DOHH2 (cell line): Measurements from ENCODE around the gene CDIPT.

ENCODE experiments used
- H3F3A ChIP-seq: fragments of 200-600 bp; sonication (generic), shearing (Covaris generic); 2 replicates; pipeline ENCODE4 v1.6.0; 2016; ENCODE audit warnings: antibody characterized with exemption, mild to moderate bottlenecking; ENCODE audit not compliant: control insufficient read depth, insufficient read depth
- H3K27ac ChIP-seq: fragments of 200-600 bp; sonication (generic); 2 replicates; pipeline ENCODE4 v1.5.1; 2014; ENCODE audit warnings: low read depth, mild to moderate bottlenecking, low read length, moderate library complexity
- H3K27me3 ChIP-seq: fragments of 200-600 bp; sonication (generic); 2 replicates; pipeline ENCODE4 v1.6.1; 2014; ENCODE audit warnings: mild to moderate bottlenecking, low read length, mixed read lengths; ENCODE audit not compliant: control insufficient read depth
- H3K36me3 ChIP-seq: fragments of 200-600 bp; sonication (generic); 2 replicates; pipeline ENCODE4 v1.6.1; 2014; ENCODE audit warnings: mild to moderate bottlenecking, low read length, moderate library complexity, mixed read lengths; ENCODE audit not compliant: control insufficient read depth
- H3K4me1 ChIP-seq: fragments of 200-600 bp; sonication (generic); 2 replicates; pipeline ENCODE4 v1.6.1; 2014; ENCODE audit warnings: mild to moderate bottlenecking, low read length, mixed read lengths; ENCODE audit not compliant: control insufficient read depth
- H3K4me2 ChIP-seq: fragments of 200-600 bp; sonication (generic); 2 replicates; pipeline ENCODE4 v1.6.0; 2014; ENCODE audit warnings: mild to moderate bottlenecking, low read length, moderate library complexity
- H3K4me3 ChIP-seq: fragments of 200-600 bp; sonication (generic); 2 replicates; pipeline ENCODE4 v1.5.1; 2014; ENCODE audit warnings: mild to moderate bottlenecking, low read length, mixed read lengths
- H3K79me2 ChIP-seq: fragments of 200-600 bp; sonication (generic); 2 replicates; pipeline ENCODE4 v1.6.1; 2014; ENCODE audit warnings: mild to moderate bottlenecking, low read length, mixed read lengths; ENCODE audit not compliant: control insufficient read depth
- H3K9me2 ChIP-seq: fragments of 200-600 bp; sonication (generic); replicated peaks from 2 replicates; pipeline ENCODE4 v1.6.1; 2014; ENCODE audit warnings: mild to moderate bottlenecking, low read length, mixed read lengths; ENCODE audit not compliant: control insufficient read depth
- H3K9me3 ChIP-seq: fragments of 200-600 bp; sonication (generic); 2 replicates; pipeline ENCODE4 v1.6.1; 2014; ENCODE audit warnings: antibody characterized with exemption, low read length, mixed read lengths; ENCODE audit not compliant: control insufficient read depth, insufficient read depth
- H4K20me1 ChIP-seq: fragments of 200-600 bp; sonication (generic); 2 replicates; pipeline ENCODE4 v1.6.0; 2014; ENCODE audit warnings: low read depth, mild to moderate bottlenecking, antibody characterized with exemption, low read length, moderate library complexity; ENCODE audit not compliant: control insufficient read depth, insufficient read depth
- EZH2phosphoT487 ChIP-seq: fragments of 200-600 bp; sonication (generic); IDR thresholded peaks from 2 replicates; pipeline ENCODE4 v1.6.1; 2017; ENCODE audit warnings: borderline replicate concordance, mild to moderate bottlenecking, antibody characterized with exemption, low read length, moderate library complexity, mixed read lengths
- TF ChIP-seq, protein P1 (sequence below): fragments of 200-600 bp; sonication (generic); IDR thresholded peaks from one replicate; pipeline ENCODE4 v1.5.1; 2014; ENCODE audit warnings: antibody characterized with exemption, mild to moderate bottlenecking, low read depth, low read length; ENCODE audit not compliant: poor library complexity, severe bottlenecking

The CDIPT gene

DNA sequence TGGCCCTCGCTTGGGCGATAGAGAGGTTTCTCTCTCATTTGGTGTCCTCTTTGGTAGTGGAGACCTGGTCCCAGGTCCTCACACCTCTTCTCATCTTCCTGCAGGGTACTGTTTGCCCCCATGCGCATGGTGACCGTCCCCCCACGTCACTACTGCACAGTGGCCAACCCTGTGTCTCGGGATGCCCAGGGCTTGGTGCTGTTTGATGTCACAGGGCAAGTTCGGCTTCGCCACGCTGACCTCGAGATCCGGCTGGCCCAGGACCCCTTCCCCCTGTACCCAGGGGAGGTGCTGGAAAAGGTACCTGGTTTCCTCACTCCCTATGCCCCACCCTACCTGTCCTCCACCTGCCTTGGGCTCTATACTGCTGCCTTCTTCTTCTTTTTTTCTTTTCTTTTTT lies 32.3 kb downstream of the CDIPT start:
- no peak for TF ChIP-seq EZH2phosphoT487
- TF ChIP-seq, protein P1, sequence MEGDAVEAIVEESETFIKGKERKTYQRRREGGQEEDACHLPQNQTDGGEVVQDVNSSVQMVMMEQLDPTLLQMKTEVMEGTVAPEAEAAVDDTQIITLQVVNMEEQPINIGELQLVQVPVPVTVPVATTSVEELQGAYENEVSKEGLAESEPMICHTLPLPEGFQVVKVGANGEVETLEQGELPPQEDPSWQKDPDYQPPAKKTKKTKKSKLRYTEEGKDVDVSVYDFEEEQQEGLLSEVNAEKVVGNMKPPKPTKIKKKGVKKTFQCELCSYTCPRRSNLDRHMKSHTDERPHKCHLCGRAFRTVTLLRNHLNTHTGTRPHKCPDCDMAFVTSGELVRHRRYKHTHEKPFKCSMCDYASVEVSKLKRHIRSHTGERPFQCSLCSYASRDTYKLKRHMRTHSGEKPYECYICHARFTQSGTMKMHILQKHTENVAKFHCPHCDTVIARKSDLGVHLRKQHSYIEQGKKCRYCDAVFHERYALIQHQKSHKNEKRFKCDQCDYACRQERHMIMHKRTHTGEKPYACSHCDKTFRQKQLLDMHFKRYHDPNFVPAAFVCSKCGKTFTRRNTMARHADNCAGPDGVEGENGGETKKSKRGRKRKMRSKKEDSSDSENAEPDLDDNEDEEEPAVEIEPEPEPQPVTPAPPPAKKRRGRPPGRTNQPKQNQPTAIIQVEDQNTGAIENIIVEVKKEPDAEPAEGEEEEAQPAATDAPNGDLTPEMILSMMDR, result no peak
- H3K9me3 ChIP-seq, result no peaks in the 10 kb centered on the region
- no peak overlapping the region for H3K27ac ChIP-seq

DNA sequence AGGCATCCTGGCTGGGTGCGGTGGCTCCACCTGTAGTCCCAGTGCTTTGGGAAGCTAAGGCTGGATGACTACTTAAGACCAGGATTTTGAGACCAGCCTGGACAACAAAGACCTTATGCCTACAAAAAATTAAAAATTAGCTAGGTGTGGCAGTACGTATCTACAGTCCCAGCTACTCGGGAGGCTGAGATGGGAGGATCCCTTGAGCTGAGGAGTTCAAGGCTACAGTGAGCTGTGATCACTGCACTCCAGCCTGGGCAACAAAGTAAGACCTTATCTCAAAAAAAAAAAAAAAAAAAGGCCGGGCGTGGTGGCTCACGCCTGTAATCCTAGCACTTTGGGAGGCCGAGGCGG lies 36.7 kb downstream of the CDIPT start:
- H3K9me2 ChIP-seq, result no peaks in the 10 kb centered on the region
- H3K27ac ChIP-seq, result no peak overlapping the region
- H4K20me1 ChIP-seq, result peaks cover 4% of the 10 kb centered on the region; the same call in 1 of the 2 replicates
- H3K27me3 ChIP-seq, result peaks cover 13% of the 10 kb centered on the region; the same call in 1 of the 2 replicates
- no peak overlapping the region for H3K4me2 ChIP-seq
- H3K9me3 ChIP-seq, result no peaks in the 10 kb centered on the region
- no peak for TF ChIP-seq EZH2phosphoT487
- TF ChIP-seq, protein P1, result no peak
- peaks cover 5% of the 10 kb centered on the region; the same call in 1 of the 2 replicates for H3K36me3 ChIP-seq
- H3F3A ChIP-seq, result no peaks in the 10 kb centered on the region
- H3K4me1 ChIP-seq, result peaks cover 10% of the 10 kb centered on the region
- 0 out of 2 replicates have a peak, but pooled peaks cover under 1% of the 10 kb centered on the region for H3K79me2 ChIP-seq
- no peak overlapping the region for H3K4me3 ChIP-seq

More for the DNA sequence above, 32.3 kb downstream of the CDIPT start:
- H4K20me1 ChIP-seq, result no peaks in the 10 kb centered on the region
- no peaks in the 10 kb centered on the region for H3F3A ChIP-seq
- peaks cover 13% of the 10 kb centered on the region; the same call in 1 of the 2 replicates for H3K27me3 ChIP-seq
- H3K4me1 ChIP-seq, result no peaks in the 10 kb centered on the region
- H3K4me2 ChIP-seq, result no peak overlapping the region
- no peak overlapping the region for H3K4me3 ChIP-seq
- H3K36me3 ChIP-seq, result no peaks in the 10 kb centered on the region
- no peaks in the 10 kb centered on the region for H3K9me2 ChIP-seq
- no peaks in the 10 kb centered on the region for H3K79me2 ChIP-seq

DNA sequence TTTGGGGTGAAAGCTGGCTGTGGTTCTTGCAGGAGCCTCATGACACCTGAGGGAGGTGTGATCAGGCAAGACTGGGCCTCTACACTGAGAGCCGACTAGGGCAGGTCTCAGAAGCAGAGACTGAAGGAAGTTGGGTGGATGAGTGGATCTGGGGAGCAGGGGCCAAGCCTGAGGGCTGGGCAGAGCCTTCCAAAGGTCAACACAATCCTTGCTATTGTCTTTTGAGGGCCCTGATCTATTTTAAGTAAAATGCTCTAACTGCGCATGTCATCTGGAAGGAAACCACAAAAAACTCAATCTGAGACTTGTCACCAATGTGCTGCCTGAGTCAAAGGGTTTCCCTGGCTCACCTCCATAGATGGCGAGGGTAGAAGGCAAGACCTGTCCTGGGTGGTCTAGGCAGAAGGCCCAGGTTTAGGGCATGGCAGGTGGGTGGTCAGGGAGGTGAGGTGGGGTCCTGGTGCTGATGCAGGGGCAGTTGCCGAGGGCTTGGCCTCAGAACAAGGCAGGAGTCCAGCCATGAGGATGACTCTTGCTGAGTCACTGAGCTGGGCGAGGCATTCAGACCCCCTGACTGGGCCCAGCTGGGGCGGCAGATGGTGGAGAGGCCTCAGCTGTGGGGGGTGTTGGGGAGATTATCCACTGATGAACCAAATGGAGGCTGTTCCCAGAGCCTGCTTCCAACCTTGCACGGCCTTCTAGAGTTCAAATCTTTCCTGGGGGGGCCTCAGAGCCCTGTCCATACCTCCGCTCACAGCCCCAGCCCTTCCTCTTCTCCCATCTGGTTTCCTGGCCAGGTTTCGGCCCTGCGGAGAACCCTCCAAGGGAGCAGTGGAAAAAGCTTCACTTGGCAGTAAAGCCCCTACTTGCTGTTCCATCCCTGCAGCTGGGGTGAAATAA lies 37.6 kb downstream of the CDIPT start:
- H3K27ac ChIP-seq, result no peak overlapping the region
- H3K79me2 ChIP-seq, result peaks cover 8% of the 10 kb centered on the region; the same call in 1 of the 2 replicates
- TF ChIP-seq, protein P1, result no peak
- TF ChIP-seq EZH2phosphoT487, result no peak
- peaks cover 20% of the 10 kb centered on the region for H3K4me1 ChIP-seq
- H3F3A ChIP-seq, result no peaks in the 10 kb centered on the region
- no peak overlapping the region for H3K4me2 ChIP-seq
- H3K36me3 ChIP-seq, result peaks cover 14% of the 10 kb centered on the region
- H3K4me3 ChIP-seq, result no peak overlapping the region
- H3K27me3 ChIP-seq, result peaks cover 13% of the 10 kb centered on the region; the same call in 1 of the 2 replicates
- H3K9me2 ChIP-seq, result no peaks in the 10 kb centered on the region
- H3K9me3 ChIP-seq, result no peaks in the 10 kb centered on the region
- peaks cover 7% of the 10 kb centered on the region; the same call in 1 of the 2 replicates for H4K20me1 ChIP-seq
